ENCODE measurements around the gene ERC1.
"Not testable (repeated sequence)": the region's sequence is repeated elsewhere in the genome, so short reads cannot be mapped to it uniquely, and the experiment has no call there.

Gene ERC1

GRCh38 chr12:988646-989045, 2.4 kb upstream of the ERC1 start:
- DNase-seq: no peak

GRCh38 chr12:989051-989450, 2.0 kb upstream of the ERC1 start:
- DNase-seq: no peak

DNA sequence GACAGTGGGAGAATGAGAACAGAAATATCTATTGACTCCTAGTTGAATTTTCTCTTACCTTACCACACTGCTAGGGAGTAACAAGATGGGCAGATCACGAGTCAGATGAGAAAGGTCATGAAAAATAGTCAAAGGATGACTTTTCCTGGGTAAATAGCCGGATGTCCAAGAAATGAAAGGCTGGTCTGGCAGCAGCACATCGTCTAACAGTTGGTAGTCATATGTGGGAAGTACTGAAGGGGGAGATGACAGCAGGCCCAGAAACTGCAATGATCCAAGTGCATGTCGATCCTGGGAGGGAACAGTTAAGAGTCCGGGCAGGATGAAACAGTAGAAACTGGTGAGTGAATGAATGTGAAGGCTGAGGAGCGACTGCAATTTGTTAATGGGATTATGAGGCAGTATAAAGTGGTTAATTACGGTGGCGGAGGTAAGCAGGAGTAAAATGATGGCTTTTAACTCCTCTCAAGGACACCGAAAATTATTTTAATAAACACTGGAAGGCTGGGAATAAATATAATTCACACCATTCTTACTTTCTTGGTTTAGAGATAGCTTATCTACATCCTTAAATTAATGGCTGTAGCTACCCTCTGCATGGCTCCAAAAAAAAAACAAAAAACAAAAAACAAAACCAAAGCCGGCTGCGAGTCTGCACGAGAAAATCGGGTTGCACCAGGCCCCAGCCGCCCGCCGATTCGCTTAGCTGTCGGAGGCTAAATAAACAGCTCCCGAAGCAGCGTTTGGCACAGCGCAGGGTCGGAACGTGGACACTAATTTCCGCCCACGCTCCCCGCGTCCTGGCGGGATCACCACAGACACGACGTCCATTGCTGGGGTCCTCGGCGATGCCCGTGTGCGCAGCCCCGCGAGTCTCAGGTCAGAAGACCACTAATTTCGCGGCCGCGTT, 1.0 kb upstream of the ERC1 start:
- DNase-seq: peak; percentile 61

DNA sequence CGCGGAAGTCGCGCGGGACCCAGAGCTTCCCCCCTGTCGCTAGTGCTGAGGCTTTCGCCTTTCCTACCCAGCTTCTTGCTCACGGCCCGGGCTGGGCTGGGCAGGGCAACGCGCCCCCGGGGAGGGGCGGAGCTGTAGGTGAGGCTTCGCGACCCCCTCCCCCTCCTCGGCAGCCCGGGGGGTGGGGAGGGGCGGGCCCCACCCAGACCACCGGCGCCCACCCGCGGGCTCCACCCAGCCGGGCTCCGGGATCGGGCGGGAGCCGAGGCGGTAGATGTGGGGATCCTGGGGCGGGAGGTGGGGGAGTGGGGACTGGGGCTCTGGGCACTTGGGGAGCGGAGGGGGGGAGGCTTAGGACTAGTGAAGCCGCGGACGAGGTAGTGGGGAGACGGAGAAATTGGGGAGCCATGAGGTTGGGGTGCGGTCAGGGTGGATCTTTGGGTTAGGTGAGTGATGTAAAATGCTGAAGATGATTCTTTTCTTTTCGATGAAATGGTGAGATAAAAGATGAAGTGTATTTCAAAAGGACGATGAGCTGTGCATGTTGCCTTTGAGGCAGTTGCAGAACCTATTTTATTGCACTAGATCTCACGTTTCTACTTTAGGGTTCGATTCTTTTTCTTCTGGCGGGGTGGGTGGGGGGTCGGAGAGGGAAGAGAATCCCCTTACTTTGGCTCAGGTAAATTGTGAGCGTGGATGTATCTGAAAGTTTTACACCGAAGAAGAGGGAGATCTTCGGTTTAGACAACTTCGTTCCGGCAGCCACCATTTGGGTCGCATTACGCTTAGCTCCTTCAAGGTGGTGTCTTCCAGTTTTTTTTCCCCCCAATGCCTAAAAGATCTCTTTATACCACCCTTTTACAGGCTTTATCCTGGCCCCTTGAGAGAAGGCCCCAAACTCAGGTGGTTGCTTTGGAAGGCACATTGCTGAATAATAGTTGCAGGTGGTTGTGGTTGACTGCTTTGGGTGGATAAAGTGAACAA, 619 bp downstream of the ERC1 start:
- DNase-seq: no peak

DNA sequence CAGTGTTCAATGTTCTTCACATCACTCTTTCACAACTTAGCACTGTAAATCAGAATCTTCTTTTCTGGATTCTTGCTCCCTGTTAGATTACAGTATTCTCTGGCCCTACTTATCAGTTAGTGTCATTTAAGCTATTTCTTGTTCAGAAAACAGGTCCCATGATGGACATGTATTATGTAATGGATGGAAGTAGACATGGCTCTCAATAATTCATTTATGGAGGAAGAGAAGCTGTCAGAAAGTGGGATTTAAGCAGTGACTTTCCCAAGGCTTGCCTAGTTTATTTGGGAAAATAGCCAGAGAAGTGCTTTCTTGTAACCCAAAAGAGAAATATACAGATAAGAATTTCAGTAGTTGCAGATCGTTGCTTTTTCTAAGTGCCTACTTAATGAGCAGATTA, 1.6 kb downstream of the ERC1 start:
- no peak for DNase-seq

- no peak for DNase-seq
Measured at GRCh38 chr12:996881-997280, 5.9 kb downstream of the ERC1 start.

DNA sequence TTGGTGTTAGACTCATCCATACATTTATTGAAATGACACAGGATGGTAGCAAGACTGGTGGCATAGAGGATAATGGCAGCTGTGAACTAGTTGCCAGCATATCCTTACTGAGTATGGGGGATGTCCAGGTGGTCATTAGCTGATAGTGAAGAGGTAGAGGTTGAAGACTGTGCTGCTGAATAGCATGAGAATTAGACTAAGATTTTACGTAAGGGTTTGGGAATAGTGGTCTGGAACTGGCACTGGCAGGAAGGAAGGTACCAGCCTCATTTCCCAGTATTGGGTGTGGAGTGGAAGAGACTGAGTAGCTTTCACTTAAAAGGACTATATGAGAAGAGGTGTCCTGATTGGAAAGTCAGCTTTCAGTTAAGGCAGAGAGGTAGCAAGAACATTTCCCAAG, 6.5 kb downstream of the ERC1 start:
- DNase-seq: no peak

DNA sequence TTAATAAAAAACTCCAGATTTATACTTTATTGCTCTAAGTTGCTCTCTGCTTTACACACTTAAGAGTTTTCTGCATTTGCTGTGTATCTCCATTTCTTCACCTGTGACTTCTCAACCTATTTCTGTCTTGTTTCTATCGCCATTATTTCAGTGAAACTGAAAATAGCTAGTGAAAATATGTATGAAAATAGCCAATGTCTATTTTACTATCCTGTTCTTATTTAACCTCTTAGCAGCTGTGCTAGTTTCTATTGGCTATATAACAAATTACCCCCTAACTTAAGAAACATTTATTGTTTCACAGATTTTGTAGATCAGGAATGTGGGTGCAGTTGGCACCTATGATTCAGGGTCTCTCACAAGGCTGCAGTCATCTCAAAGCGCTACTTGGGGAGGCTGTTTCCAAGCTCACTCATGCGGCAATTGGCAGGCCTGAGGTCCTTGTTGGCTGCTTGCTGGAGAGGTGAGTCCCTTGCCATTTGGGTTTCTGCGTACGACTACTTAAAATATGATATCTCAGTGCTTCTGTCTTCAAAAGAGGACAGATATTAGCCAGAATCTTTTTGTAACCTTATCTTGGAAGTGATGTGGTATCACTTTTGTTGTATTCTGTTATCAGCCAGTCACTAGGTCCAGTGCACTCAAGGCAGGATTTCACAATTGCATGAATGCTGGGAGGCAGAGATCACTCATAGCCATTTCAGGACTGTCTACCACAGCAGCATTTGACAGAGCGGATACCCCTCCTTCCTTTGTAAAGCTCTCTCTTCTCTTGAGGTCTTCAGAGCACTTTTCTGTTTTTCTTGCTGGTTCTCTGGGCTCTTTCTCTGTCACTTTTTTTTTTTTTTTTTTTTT, 7.2 kb downstream of the ERC1 start:
- no peak for DNase-seq

GRCh38 chr12:999736-1000135, 8.7 kb downstream of the ERC1 start:
- not testable (repeated sequence) for DNase-seq

DNA sequence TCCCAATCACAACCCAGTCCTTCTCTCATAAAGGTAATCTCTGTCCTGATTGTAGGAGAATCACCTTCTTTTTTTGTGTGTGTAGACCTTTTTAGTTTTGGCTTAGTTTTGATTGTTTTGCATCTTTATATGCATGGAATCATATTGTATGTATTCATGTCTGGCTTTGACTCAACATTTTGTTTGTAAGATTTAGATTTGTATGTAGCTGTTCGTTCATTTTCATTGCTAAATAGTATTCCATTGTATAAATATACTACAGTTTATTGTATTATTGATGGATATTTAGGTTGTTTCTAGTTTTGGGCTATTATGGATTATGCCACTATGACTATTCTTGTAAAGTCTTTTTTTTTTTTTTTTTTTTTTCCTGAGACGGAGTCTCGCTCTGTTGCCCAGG, 10.5 kb downstream of the ERC1 start:
- DNase-seq: no peak

- no peak for DNase-seq
Measured at GRCh38 chr12:1003600-1004271, 12.7 kb downstream of the ERC1 start.

DNA sequence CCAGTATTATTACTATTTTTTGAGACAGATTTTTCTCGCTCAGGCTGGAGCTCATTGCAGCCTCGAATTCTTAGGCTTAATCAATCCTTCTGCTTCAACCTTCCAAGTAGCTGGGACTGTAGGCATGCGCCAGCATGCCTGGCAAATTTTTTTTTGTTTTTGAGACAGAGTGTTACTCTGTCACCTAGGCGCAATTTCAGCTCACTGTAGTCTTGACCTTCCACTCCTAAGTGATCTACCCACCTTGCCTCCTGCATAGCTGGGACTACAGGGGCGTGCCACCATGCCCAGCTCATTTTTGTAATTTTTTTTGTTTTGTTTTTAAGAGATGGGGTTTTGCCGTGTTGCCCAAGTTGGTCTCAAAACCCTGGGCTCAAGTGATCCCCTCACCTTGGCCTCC, 15.2 kb downstream of the ERC1 start:
- DNase-seq: no peak

- no peak for DNase-seq
Measured at GRCh38 chr12:1007276-1007675, 16.3 kb downstream of the ERC1 start.

DNA sequence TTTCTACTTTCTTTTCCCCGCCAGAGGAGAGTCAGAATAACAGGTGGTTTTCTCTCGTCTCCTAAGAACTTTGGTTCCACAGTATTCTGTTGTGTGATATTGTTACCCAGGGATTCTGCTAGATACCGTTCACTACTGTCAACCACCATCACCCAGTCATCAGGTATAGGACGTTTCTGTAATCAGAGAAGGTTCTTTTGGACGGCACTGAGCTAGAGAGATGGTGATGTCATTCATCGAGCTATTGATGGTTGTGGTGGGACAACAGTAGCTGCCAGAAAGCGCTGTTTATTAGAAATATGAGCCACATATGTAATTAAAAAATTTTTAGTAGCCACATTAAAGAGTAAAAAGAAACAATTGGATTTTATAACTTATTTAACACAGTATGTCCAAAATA, 17.0 kb downstream of the ERC1 start:
- peak; percentile 10 for DNase-seq

- no peak for DNase-seq
Measured at GRCh38 chr12:1011091-1011490, 20.1 kb downstream of the ERC1 start.

DNA sequence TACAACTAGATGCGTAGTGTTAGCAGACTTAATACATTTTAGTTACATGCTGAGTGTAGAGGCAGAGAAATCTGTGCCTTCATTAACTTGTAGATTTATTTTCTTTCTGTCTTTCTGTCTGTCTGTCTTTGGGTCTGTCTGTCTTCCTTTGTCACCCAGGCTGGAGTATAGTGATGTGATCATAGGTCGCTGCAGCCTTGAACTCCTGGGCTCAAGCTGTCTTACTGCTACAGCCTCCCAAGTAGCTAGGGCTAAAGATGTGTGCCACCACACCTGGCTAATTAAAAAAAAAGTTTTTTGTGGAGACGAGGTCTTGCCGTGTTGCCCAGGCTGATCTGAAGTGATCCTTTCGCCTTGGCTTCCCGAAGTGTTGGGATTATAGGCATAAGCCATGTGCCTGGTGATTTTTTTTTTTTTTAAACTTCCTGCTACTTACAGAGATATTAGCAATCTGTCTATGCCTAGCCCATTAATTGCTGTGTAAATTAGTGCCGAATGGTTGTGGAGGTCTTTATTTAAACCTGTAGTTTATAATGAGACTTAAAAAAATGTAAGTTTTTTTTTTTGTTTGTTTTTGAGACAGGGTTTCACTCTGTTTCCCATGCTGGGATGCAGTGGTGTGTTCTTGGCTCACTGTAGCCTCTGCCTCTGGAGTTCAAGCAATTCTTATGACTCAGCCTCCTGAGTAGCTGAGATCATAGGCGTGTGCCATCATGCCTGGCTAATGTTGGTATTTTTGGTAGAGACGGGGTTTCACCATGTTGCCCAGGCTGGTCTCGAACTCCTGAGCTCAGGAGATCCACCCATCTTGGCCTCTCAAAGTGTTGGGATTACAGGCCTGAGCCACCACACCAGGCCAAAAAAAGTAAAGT, 22.8 kb downstream of the ERC1 start:
- no peak for DNase-seq

- no peak for DNase-seq
Measured at GRCh38 chr12:1019283-1019682, 28.3 kb downstream of the ERC1 start.

DNA sequence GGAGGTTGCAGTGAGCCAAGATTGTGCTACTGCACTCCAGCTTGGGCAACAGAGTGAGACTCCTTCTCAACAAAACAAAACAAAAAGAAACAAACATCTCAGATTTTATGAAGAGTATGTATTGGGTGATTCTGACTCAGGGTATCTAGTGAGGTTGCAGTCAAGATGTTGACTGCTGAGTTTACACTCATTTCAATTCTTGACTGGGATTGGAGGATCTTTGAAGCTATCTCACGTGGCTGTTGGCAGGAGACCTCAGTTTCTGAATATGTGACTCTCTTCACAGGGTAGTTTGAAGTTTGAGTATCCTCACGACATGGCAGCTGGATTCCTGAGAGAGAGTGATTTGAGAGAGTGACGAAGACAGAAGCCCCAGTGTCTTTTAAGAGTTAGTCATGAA, 29.4 kb downstream of the ERC1 start:
- DNase-seq: no peak

DNA sequence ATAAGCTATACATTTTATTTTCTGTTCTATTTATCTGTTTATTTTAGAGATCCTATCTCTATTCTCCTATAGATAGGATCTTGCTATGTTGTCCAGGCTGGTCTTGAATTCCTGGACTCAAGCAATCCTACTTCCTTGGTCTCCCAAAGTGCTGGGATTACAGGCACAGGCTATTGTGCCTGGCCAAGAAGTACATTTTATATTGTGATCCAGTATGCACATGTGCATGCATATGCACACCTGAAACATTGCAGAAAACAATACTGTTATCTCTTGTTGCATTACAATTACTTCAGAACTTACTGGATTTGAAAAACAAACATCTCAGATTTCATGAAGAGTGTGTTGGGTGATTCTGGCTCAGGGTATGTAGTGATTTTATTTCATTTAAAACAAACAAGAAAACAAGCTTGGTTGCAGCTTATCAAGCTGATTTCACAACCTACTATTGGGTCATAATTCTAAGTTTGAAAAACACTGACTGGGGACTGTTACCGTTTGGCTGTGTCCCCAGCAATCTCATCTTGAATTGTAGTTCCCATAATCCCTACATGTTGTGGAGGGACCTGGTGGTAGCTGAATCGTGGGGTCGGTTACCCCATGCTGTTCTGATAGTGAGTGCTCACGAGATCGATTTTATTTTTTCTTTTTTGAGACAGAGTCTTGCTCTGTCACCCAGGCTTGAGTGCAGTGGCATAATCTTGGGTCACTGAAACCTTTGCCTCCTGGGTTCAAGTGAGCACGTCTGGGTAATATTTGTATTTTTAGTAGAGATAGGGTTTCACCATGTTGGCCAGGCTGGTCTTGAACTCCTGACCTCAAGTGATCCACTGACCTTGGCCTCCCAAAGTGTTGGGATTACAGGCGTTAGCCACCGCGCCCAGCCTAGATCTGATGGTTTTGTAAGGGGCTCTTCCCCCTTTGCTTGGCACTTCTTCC, 31.3 kb downstream of the ERC1 start:
- no peak for DNase-seq

DNA sequence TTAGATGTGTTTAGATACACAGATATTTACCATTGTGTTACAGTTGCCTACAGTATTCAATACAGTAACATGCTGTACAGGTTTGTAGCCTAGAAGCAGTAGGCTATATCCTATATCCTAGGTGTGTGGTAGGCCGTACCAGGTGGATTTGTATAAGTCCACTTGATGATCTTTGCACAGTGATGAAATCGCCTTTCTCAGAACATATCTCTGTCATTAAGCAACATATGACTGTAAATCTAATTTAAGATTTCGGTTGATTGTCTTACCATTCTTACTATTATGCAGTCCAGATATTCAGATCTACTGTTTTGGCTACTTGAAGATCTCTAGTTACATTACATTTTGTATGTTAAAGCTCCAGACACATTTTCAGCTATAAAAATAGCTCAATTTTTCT, 39.8 kb downstream of the ERC1 start:
- DNase-seq: no peak
